Measurements from ENCODE around the gene SLC14A1.

DNA sequence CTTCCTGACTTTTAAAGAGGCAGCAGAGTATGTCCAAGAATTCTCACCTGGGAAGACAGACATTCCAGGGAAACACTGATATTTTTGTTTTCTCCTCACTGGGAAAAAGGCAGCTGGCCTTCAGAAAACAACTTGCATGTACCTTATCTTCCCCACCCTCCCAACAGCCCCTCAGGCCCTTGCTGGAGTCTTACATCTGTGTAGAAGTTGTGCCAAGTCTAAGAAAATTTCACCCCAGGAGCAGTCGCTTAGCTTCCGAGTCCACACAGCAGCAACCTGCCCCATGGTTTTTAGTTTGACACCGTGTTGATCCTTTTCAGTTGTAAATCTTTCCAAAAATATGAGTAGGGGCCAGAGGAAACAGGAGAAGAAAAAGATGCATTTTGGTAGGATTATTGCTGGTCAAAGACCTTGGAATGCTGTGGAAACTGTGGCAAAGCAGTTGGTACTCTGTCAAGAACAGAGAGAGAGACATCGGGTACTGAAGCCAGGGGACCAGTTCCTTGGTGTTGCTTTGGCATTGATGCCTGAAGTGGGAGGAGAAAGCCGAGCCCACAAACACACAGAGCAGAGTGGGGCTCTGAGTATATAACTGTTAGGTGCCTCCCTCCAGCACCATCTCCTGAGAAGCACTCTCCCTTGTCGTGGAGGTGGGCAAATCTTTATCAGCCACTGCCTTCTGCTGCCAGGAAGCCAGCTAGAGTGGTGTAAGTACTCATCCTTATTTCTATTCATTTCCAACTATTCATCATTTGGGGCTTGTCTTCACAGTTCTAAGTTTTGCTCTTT, at the start of gene SLC14A1:
- TF ChIP-seq, protein P1, sequence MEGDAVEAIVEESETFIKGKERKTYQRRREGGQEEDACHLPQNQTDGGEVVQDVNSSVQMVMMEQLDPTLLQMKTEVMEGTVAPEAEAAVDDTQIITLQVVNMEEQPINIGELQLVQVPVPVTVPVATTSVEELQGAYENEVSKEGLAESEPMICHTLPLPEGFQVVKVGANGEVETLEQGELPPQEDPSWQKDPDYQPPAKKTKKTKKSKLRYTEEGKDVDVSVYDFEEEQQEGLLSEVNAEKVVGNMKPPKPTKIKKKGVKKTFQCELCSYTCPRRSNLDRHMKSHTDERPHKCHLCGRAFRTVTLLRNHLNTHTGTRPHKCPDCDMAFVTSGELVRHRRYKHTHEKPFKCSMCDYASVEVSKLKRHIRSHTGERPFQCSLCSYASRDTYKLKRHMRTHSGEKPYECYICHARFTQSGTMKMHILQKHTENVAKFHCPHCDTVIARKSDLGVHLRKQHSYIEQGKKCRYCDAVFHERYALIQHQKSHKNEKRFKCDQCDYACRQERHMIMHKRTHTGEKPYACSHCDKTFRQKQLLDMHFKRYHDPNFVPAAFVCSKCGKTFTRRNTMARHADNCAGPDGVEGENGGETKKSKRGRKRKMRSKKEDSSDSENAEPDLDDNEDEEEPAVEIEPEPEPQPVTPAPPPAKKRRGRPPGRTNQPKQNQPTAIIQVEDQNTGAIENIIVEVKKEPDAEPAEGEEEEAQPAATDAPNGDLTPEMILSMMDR (conservative IDR thresholded peaks at IDR 0.05): no peak
- no peak for TF ChIP-seq EZH2 (IDR thresholded peaks at IDR 0.05; ENCODE audit: low read depth)
